Gastrocnemius medialis (tissue), 4 donors: ENCODE results near the gene ANKRD53.

Experiments
- CTCF ChIP-seq, 5 experiments: fragments of 450-650 bp in 3 of 5; fragments of 200-600 bp in 2 of 5; sonication (generic) in 2 of 5; IDR thresholded peaks in 4 of 5; conservative IDR thresholded peaks in 1 of 5; 1 replicate in 4 of 5; 2 replicates in 1 of 5; pipeline ENCODE4 v1.5.1; 2016 to 2019; ENCODE audit warnings: antibody characterized with exemption in 5 of 5, mild to moderate bottlenecking in 3 of 5, moderate library complexity in 3 of 5
- POLR2A ChIP-seq, 2 donors: fragments of 450-650 bp; IDR thresholded peaks; one replicate each; pipeline ENCODE4 v1.6.1; 2017; ENCODE audit warnings: antibody characterized with exemption in 2 of 2, mild to moderate bottlenecking in 2 of 2, moderate library complexity in 2 of 2

DNA sequence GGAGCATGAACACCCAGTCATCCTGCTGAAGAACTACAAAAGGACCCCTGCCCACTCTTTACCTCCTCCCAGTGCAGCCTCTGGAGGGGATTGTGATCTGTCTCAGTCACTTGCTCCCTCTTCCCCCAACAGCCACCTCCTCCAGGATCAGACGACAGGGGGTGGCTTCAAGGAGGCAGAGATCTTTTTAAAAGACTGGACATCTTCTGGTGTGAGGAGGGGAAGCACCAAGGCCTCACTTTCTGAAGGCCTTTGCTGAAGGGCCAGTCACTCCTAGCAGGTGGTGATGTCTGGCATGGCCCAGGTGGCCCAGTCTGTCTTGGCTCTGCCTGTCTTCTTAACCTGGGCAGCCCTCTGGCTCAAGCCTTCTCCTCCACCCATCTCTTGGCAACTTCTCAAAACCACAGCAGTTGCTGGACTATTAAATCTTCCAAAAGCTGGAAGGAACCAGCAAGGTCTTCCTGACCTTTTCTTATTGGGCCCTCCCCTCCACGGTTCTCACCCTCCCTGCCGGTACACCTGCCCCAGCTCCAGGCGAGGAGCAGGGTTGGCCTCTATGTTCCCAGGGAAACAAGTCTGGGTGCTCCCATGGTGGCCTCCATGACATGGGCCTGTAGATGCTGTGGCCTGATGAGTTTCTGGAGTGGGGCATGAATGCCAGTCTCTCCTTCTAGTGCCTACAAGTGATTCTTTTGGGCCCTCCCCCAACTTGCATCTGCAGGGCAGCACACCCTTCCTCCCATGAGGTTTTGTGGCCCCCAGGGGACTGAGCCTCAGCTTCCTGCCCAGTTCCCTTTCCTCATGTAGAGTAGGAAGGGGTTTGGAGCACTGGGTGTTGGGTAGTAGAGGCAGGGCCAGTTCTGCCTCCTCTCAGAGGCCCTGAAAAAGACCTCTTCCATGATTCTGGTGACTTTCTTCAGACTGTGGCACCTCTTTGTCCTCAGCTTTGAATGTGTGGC lies 47.8 kb upstream of the ANKRD53 start:
- TF ChIP-seq CTCF (IDR thresholded peaks at IDR 0.05 in 4 of 5, conservative IDR thresholded peaks at IDR 0.05 in 1 of 5) (no peak), POLR2A (IDR thresholded peaks at IDR 0.05) (no peak)
